ENCODE results near the gene PTGFRN.

DNA sequence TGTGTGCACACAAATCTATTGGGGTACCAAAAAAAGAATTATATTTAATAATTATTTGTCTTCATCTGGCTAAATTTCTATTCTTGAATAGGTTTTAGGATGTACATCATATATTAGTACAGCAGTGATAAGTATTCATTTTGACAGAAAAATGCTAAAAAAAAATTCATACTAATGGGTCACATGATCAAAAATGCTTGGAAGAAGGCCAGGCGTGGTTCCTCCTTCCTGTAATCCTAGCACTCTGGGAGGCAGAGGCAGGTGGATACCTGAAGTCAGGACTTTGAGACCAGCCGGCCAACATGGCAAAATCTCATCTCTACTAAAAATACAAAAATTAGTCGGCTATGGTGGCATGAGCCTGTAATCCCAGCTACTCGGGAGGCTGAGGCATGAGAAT is 26.9 kb upstream of the PTGFRN start:
- TF ChIP-seq, protein P1, sequence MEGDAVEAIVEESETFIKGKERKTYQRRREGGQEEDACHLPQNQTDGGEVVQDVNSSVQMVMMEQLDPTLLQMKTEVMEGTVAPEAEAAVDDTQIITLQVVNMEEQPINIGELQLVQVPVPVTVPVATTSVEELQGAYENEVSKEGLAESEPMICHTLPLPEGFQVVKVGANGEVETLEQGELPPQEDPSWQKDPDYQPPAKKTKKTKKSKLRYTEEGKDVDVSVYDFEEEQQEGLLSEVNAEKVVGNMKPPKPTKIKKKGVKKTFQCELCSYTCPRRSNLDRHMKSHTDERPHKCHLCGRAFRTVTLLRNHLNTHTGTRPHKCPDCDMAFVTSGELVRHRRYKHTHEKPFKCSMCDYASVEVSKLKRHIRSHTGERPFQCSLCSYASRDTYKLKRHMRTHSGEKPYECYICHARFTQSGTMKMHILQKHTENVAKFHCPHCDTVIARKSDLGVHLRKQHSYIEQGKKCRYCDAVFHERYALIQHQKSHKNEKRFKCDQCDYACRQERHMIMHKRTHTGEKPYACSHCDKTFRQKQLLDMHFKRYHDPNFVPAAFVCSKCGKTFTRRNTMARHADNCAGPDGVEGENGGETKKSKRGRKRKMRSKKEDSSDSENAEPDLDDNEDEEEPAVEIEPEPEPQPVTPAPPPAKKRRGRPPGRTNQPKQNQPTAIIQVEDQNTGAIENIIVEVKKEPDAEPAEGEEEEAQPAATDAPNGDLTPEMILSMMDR (optimal IDR thresholded peaks at IDR 0.05 in 1 of 3, IDR thresholded peaks at IDR 0.05 in 1 of 3, conservative IDR thresholded peaks at IDR 0.05 in 1 of 3; ENCODE audit: extremely low read depth in 1 of 3, insufficient read depth in 2 of 3, low read length in 3 of 3), result no peak
- no peak for TF ChIP-seq EZH2 (IDR thresholded peaks at IDR 0.05; ENCODE audit: low read length)

Measured in keratinocyte (primary cell).